D721Med (cell line): ENCODE results near the gene DROSHA.

Source experiments
- DNase-seq: peaks from one replicate; pipeline ENCODE4 v3.0.0; 2011; ENCODE audit warnings: low spot score; ENCODE audit not compliant: insufficient read length
- FAIRE-seq: peaks from 2 replicates; lab custom pipeline; 2011; peaks lifted over from hg19 to GRCh38; lab: Jason Lieb, UNC
- TF ChIP-seq, protein P1 (sequence below): IDR thresholded peaks from 2 replicates; pipeline ENCODE4 v1.5.1; 2012; ENCODE audit warnings: mild to moderate bottlenecking, control low read depth; ENCODE audit not compliant: insufficient read depth; ENCODE audit errors: missing control alignments

Gene DROSHA

GRCh38 chr5:31470608-31471007 lies 61.3 kb downstream of the DROSHA start:
- FAIRE-seq (no peak), DNase-seq (no peak)
- TF ChIP-seq, protein P1, sequence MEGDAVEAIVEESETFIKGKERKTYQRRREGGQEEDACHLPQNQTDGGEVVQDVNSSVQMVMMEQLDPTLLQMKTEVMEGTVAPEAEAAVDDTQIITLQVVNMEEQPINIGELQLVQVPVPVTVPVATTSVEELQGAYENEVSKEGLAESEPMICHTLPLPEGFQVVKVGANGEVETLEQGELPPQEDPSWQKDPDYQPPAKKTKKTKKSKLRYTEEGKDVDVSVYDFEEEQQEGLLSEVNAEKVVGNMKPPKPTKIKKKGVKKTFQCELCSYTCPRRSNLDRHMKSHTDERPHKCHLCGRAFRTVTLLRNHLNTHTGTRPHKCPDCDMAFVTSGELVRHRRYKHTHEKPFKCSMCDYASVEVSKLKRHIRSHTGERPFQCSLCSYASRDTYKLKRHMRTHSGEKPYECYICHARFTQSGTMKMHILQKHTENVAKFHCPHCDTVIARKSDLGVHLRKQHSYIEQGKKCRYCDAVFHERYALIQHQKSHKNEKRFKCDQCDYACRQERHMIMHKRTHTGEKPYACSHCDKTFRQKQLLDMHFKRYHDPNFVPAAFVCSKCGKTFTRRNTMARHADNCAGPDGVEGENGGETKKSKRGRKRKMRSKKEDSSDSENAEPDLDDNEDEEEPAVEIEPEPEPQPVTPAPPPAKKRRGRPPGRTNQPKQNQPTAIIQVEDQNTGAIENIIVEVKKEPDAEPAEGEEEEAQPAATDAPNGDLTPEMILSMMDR, result no peak

GRCh38 chr5:31469886-31470285 lies 62.0 kb downstream of the DROSHA start:
- TF ChIP-seq, protein P1, result no peak
- DNase-seq (no peak), FAIRE-seq (no peak)

DNA sequence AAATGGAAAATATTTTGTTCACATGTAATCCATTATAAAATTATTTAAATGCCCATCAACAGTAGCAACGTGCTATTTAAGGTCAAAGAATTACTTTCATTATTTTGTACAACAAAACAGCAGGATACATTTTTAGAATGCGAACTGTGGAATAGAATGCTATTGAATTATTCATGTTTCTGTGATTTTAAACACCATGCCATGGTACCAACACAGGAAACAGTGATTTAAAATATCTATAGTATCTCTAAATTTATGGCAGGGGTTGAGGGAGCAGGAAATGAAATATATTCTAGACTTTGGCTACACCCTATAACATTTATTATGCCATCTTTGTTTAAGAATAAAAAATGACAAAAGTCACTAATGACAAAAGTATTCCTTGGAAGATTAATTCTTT lies 62.4 kb downstream of the DROSHA start:
- DNase-seq, result no peak
- FAIRE-seq, result no peak
- TF ChIP-seq, protein P1, result no peak

- TF ChIP-seq, protein P1, result no peak
- FAIRE-seq, result no peak
- no peak for DNase-seq
These were observed 66.6 kb downstream of the DROSHA start for GRCh38 chr5:31465291-31465690.

- FAIRE-seq, result no peak
- DNase-seq, result no peak
- TF ChIP-seq, protein P1, result no peak
These were observed 67.8 kb downstream of the DROSHA start for GRCh38 chr5:31464081-31464480.

DNA sequence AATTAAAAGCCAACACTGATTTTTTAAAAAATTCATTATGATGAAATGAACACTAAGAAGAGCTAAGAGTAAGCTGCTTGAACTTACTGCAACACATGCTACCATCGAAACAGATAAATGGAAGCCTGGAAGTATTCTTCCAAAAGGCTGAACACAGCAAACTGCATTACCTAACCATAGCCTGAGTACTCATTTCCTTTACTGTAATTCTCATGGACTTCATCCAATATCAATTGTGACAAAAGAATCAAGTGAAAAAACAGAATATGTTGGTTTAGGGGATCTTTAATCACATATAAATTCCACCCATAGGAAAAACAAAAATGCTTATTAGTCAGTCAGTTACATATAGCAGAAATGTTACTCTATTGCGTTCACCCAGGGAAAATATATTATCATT lies 68.5 kb downstream of the DROSHA start:
- no peak for FAIRE-seq
- no peak for DNase-seq
- TF ChIP-seq, protein P1, result no peak

GRCh38 chr5:31459594-31459993 lies 72.3 kb downstream of the DROSHA start:
- DNase-seq (no peak), FAIRE-seq (no peak)

More at GRCh38 chr5:31459594-31459993, 72.3 kb downstream of the DROSHA start:
- TF ChIP-seq, protein P1, result no peak
